Ishikawa (cell line): Measurements from ENCODE around the gene PPP4R4.

Experiments
- CEBPB ChIP-seq: IDR thresholded peaks from 2 replicates; pipeline ENCODE4 v1.6.1; 2012
- CREB1 ChIP-seq: IDR thresholded peaks from 2 replicates; pipeline ENCODE4 v1.6.1; 2012; ENCODE audit warnings: low read depth
- EGR1 ChIP-seq: IDR thresholded peaks from 2 replicates; pipeline ENCODE4 v1.6.1; 2012
- EP300 ChIP-seq: IDR thresholded peaks from 2 replicates; pipeline ENCODE4 v1.6.1; 2012; ENCODE audit warnings: borderline replicate concordance
- FOXM1 ChIP-seq: IDR thresholded peaks from 2 replicates; pipeline ENCODE4 v1.6.1; 2012; ENCODE audit warnings: low read depth, borderline replicate concordance
- MAX ChIP-seq: IDR thresholded peaks from 2 replicates; pipeline ENCODE4 v1.6.1; 2012
- NFIC ChIP-seq: IDR thresholded peaks from 2 replicates; pipeline ENCODE4 v1.6.1; 2012
- RAD21 ChIP-seq: IDR thresholded peaks from 2 replicates; pipeline ENCODE4 v1.6.1; 2012; ENCODE audit warnings: low read depth
- REST ChIP-seq: IDR thresholded peaks from 2 replicates; pipeline ENCODE4 v1.6.1; 2012; ENCODE audit warnings: low read depth, mild to moderate bottlenecking
- TAF1 ChIP-seq: IDR thresholded peaks from 2 replicates; pipeline ENCODE4 v1.6.1; 2012; ENCODE audit warnings: low read depth, mild to moderate bottlenecking
- TCF12 ChIP-seq: IDR thresholded peaks from 2 replicates; pipeline ENCODE4 v1.6.1; 2012; ENCODE audit warnings: low read depth
- TEAD4 ChIP-seq: IDR thresholded peaks from 2 replicates; pipeline ENCODE4 v1.6.1; 2012
- USF1 ChIP-seq: IDR thresholded peaks from 2 replicates; pipeline ENCODE4 v1.6.1; 2012
- YY1 ChIP-seq: IDR thresholded peaks from 2 replicates; pipeline ENCODE4 v1.6.1; 2012; ENCODE audit warnings: low read depth
- ZBTB7A ChIP-seq: IDR thresholded peaks from 2 replicates; pipeline ENCODE4 v1.6.1; 2012; ENCODE audit warnings: low read depth

PPP4R4 gene

DNA sequence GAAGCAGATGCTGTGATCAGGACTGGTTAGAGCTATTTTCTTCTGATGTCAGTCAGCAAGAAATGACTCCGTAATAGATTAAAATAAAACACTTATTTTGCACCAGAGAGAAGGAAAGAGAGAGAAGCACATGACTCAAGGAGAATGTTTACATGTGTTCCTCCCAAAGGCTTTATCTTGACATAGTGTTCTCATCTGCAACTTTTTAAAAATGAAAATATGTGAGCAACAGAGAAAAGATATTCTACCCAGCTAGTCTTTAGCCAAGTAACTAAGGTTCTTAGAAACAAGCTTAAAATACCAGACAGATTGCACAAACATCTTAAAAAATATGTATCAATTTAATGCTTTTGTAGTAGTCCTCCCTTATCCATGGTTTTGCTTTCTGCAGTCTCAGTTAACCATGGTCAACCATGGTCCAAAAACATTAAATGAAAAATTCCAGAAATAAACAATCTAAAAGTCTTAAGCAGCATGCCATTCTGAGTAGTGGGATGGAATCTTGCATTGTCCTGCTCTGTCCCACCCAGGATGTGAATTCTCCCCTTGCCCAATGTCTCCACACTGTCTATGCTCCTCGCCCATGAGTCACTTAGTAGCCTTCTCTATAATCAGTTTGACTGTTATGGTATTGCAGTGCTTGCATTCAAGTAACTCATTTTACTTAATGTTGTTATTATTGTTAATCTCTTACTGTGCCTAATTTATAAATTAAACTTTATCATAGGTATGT, 109.0 kb downstream of the PPP4R4 start:
- TF ChIP-seq EGR1 = no peak
- no peak for TF ChIP-seq TCF12
- no peak for TF ChIP-seq TAF1
- TF ChIP-seq TEAD4 = no peak
- no peak for TF ChIP-seq YY1
- no peak for TF ChIP-seq ZBTB7A
- no peak for TF ChIP-seq FOXM1
- TF ChIP-seq MAX = no peak
- TF ChIP-seq RAD21 = no peak
- no peak for TF ChIP-seq REST
- TF ChIP-seq NFIC = no peak
- no peak for TF ChIP-seq CREB1
- no peak for TF ChIP-seq EP300
- TF ChIP-seq CEBPB = no peak
- no peak for TF ChIP-seq USF1

DNA sequence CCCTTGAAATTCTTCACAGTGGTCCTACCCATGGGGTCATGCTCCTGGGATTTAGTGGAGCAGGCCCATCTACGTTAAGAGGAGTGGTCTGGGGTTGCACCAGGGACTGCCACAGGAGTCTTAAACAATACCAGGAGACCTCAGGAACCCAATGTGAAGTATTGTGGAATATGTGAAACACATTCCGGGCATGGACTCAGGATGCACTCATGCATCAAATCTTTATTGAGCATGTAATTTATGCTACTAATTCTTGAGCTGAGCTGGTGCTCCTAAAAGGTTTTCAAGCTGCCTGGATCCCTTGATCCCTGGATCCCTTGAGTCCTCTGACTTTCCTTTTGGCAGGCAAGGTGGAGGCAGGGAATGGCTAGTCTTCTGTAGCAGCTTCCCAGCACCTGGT, 110.1 kb downstream of the PPP4R4 start:
- no peak for TF ChIP-seq REST
- no peak for TF ChIP-seq YY1
- no peak for TF ChIP-seq NFIC
- no peak for TF ChIP-seq CREB1
- TF ChIP-seq TCF12 = no peak
- no peak for TF ChIP-seq USF1
- TF ChIP-seq ZBTB7A = no peak
- no peak for TF ChIP-seq RAD21
- TF ChIP-seq EGR1 = no peak

- TF ChIP-seq EGR1 = no peak
- no peak for TF ChIP-seq ZBTB7A
- TF ChIP-seq CREB1 = no peak
- no peak for TF ChIP-seq REST
- TF ChIP-seq CEBPB = no peak
- no peak for TF ChIP-seq TCF12
- TF ChIP-seq RAD21 = no peak
- no peak for TF ChIP-seq FOXM1
- TF ChIP-seq USF1 = no peak
- TF ChIP-seq EP300 = no peak
- TF ChIP-seq NFIC = no peak
- no peak for TF ChIP-seq MAX
- TF ChIP-seq TAF1 = no peak
- TF ChIP-seq YY1 = no peak
- TF ChIP-seq TEAD4 = no peak
Measured at GRCh38 chr14:94285158-94285557, 111.0 kb downstream of the PPP4R4 start.

DNA sequence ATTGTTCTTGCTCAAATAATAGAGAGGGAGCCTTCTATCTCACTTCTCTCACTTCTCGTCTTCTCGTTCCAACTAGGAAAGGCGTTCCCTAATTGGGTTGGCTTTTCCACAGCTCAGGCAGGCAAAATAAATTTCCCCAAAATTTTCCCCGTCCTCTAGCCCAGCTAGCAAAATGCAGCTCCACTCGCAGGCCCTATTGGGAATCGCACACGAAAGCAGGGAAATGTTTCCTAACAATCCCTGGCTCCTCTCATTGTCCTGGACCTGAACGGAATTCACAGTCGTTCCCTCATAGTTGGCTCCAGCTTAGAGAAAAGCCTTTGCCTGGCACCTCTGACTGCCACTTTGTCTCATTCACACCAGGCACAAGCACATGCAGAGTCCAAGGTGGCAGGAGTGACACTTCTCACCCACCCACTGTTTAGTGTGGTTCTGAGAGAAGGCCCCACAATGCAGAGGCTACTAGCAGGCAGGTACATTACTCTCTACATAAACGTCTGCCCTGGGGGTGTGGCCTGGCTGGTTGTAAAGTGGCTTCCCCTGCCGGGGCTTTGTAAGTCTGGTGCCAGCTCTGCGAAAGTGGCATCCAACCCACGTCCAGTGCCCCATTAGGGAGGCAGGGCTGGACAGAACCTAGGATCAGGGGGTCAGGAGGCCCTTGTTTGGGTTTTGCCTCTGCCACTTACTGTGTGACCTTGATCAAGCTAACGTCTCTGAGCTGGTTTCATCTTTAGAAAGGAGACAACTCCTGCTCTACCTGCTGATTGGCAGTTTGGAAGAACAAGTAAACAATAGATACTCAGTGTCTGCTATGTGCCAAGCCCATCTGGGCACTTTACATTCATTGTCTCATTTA, 114.7 kb downstream of the PPP4R4 start:
- no peak for TF ChIP-seq ZBTB7A
- TF ChIP-seq RAD21 = no peak
- TF ChIP-seq CEBPB = no peak
- TF ChIP-seq TEAD4 = no peak
- no peak for TF ChIP-seq USF1
- no peak for TF ChIP-seq EGR1
- TF ChIP-seq FOXM1 = no peak
- TF ChIP-seq CREB1 = no peak
- no peak for TF ChIP-seq TCF12
- TF ChIP-seq NFIC = no peak
- TF ChIP-seq MAX = no peak
- TF ChIP-seq TAF1 = no peak
- TF ChIP-seq YY1 = no peak
- no peak for TF ChIP-seq EP300
- TF ChIP-seq REST = no peak
